Measurements from ENCODE around the gene TSPAN2.

The TSPAN2 gene

GRCh38 chr1:115134850-115135480, 45.7 kb upstream of the TSPAN2 start:
- DNase-seq (ENCODE audit: low spot score): no peak

GRCh38 chr1:115134231-115134630, 44.9 kb upstream of the TSPAN2 start:
- TF ChIP-seq CTCF (IDR thresholded peaks at IDR 0.05; ENCODE audit: extremely low read depth, missing control alignments): no peak
- DNase-seq (ENCODE audit: low spot score): no peak

More at GRCh38 chr1:115134850-115135480, 45.7 kb upstream of the TSPAN2 start:
- no peak for TF ChIP-seq CTCF (IDR thresholded peaks at IDR 0.05; ENCODE audit: extremely low read depth, missing control alignments)

- no peak for TF ChIP-seq CTCF (IDR thresholded peaks at IDR 0.05; ENCODE audit: extremely low read depth, missing control alignments)
These were observed 44.1 kb upstream of the TSPAN2 start for GRCh38 chr1:115133440-115133839.

GRCh38 chr1:115130786-115131185, 41.5 kb upstream of the TSPAN2 start:
- TF ChIP-seq CTCF (IDR thresholded peaks at IDR 0.05; ENCODE audit: extremely low read depth, missing control alignments): no peak
- no peak for DNase-seq (ENCODE audit: low spot score)

More at GRCh38 chr1:115133440-115133839, 44.1 kb upstream of the TSPAN2 start:
- no peak for DNase-seq (ENCODE audit: low spot score)

GRCh38 chr1:115129071-115129640, 39.9 kb upstream of the TSPAN2 start:
- no peak for TF ChIP-seq CTCF (IDR thresholded peaks at IDR 0.05; ENCODE audit: extremely low read depth, missing control alignments)
- no peak for DNase-seq (ENCODE audit: low spot score)

GRCh38 chr1:115127539-115127938, 38.2 kb upstream of the TSPAN2 start:
- DNase-seq (ENCODE audit: low spot score): no peak
- TF ChIP-seq CTCF (IDR thresholded peaks at IDR 0.05; ENCODE audit: extremely low read depth, missing control alignments): no peak

GRCh38 chr1:115126516-115126915, 37.2 kb upstream of the TSPAN2 start:
- no peak for TF ChIP-seq CTCF (IDR thresholded peaks at IDR 0.05; ENCODE audit: extremely low read depth, missing control alignments)
- no peak for DNase-seq (ENCODE audit: low spot score)
